Measurements from ENCODE around the gene RALA.

RALA gene

DNA sequence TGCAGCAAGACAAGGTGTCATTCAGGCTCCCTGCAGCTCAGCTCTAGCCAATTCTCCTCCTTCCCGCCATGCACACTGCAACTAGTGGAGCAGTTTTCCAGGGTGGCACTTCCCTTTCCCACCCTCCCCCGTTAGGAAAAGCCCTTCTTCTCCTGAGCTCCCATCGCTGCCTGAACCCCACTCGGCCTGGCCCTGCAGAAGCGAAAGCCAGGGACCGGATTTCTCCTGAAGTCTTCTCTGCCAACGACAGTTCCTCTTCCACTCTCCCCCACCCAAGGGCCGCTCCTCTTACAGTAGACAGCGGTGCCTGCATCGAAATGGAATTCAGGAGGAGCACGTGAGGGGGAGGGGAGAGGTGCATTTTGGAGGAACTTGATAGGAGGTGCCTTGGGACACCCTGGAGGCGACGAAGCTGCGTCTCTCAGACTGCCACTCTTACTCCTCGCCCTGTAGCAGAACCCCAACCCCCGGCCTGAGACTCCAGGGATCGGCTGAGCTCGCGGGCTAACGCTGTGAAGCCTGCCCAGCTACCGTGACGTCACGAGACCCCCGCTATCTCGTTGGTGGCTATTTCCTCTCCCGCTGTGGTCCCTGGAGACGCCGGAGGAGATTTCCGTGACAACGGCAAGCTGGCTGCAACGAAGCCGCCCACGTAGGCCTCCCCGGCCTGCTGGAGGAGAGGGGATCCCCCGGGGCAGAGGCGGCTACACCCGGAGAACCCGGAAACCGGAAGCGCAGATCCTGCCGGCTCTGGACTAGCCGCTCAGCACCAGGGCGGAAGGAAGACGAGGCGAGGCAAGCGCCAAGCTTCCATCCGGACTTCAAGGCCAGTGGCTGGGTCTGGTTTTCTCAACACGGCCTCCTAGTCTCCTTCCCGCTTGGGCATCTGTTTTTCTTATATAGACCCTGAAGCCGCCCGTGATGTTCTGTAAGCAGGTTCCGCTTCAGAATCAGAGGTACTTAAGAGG lies 109.7 kb downstream of the RALA start:
- peak; percentile 93 for DNase-seq (ENCODE audit: low spot score)

DNA sequence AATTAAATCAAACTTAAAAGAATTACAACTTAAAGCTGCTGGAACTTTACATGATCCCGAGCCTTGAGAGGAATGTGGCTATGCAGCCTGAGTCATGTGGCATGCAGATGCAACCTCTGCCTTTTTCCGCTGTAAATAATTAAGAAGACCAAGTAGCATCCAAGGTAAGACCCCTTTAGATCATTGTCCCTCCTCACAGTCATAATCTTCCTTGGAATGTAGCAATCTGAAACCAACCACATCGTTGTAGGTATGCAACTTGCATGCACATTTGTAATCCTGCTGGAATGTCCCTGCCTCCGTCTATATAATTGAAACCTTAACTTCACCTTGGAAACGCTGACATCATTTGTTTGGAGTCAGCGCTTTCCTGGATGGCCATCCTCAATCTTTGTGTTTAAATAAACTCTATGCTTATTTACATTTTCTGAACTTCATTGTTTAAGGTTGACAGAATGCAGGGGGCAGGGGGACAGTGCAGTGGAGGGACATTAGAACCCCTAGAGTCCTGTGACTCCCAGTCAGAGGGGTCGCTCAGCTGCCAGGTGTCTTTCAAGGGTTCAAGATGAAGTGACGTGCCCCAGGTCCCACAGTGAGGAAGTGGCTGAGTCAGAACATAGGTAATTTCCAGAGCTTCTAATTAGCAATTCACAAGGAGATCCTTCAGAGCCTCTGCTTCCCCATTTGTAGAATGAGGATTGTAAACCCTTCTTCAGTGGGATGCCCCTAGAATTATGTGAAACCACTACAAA lies 110.7 kb downstream of the RALA start:
- TF ChIP-seq, protein P1, sequence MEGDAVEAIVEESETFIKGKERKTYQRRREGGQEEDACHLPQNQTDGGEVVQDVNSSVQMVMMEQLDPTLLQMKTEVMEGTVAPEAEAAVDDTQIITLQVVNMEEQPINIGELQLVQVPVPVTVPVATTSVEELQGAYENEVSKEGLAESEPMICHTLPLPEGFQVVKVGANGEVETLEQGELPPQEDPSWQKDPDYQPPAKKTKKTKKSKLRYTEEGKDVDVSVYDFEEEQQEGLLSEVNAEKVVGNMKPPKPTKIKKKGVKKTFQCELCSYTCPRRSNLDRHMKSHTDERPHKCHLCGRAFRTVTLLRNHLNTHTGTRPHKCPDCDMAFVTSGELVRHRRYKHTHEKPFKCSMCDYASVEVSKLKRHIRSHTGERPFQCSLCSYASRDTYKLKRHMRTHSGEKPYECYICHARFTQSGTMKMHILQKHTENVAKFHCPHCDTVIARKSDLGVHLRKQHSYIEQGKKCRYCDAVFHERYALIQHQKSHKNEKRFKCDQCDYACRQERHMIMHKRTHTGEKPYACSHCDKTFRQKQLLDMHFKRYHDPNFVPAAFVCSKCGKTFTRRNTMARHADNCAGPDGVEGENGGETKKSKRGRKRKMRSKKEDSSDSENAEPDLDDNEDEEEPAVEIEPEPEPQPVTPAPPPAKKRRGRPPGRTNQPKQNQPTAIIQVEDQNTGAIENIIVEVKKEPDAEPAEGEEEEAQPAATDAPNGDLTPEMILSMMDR (IDR thresholded peaks at IDR 0.05; ENCODE audit: extremely low read depth, missing control alignments), result no peak
- DNase-seq (ENCODE audit: low spot score), result no peak

More for the DNA sequence above, 109.7 kb downstream of the RALA start:
- TF ChIP-seq, protein P1 (IDR thresholded peaks at IDR 0.05; ENCODE audit: extremely low read depth, missing control alignments), result no peak

DNA sequence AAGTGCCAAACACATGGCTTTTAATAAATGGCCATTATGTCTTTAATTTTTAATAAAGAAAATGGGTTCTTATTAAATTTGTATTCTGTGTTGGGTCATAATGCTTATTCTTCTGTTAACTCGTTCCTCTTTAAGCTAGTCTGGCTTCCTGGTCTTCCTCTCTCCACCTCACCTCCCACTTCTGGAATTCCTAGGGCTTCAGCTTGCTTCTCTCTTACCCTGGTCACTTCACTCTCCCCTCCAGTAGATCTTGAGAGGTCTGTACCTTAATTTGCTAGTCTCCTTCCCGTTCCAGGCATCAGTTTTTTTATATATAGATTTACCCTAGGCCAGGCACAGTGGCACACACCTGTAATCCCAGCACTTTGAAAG lies 111.2 kb downstream of the RALA start:
- DNase-seq (ENCODE audit: low spot score), result no peak
- TF ChIP-seq, protein P1 (IDR thresholded peaks at IDR 0.05; ENCODE audit: extremely low read depth, missing control alignments), result no peak

DNA sequence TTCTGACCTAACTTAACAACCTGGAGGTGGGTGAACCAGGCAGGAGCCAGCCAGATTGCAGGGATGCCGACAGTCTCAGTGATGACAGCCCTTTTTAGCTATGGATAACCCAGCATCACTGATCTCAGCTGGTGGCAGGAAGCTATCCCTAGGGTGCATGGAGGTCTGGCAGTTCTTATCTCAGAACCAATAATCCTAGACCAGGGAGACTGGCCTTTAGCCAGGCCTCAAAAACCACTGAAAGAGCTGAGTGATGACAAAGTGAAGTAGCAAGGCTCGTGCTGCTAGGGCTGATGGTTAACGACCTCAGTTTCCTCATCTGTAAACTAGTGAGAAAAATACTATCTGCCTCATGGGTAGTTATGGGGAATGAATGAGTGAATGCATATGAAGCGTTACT lies 112.5 kb downstream of the RALA start:
- no peak for DNase-seq (ENCODE audit: low spot score)
- TF ChIP-seq, protein P1 (IDR thresholded peaks at IDR 0.05; ENCODE audit: extremely low read depth, missing control alignments), result no peak

- DNase-seq (ENCODE audit: low spot score), result no peak
- TF ChIP-seq, protein P1 (IDR thresholded peaks at IDR 0.05; ENCODE audit: extremely low read depth, missing control alignments), result peak; percentile 40
These were observed 118.7 kb downstream of the RALA start for GRCh38 chr7:39741942-39742623.

- DNase-seq (ENCODE audit: low spot score), result no peak
- TF ChIP-seq, protein P1 (IDR thresholded peaks at IDR 0.05; ENCODE audit: extremely low read depth, missing control alignments), result no peak
These were observed 121.2 kb downstream of the RALA start for GRCh38 chr7:39744620-39745019.
